HL-60 (cell line): ENCODE measurements around the gene TNIK.

Experiments used
- DNase-seq, 2 experiments: peaks; one replicate each; pipeline ENCODE4 v3.0.0-alpha.2; 2010 to 2020; ENCODE audit warnings: low read depth in 1 of 2, low spot score in 1 of 2
- H3K27ac ChIP-seq: fragments of 250-450 bp; sonication (Bioruptor Pico); replicated peaks from 2 replicates; pipeline ENCODE4 v1.5.1; 2020; ENCODE audit warnings: mild to moderate bottlenecking, moderate library complexity
- H3K27me3 ChIP-seq: fragments of 250-450 bp; sonication (Bioruptor Pico); 2 replicates; pipeline ENCODE4 v1.5.1; 2021; ENCODE audit warnings: mild to moderate bottlenecking, moderate library complexity; ENCODE audit not compliant: insufficient read depth, poor library complexity, severe bottlenecking
- H3K4me3 ChIP-seq: replicated peaks from 2 replicates; pipeline ENCODE4 v1.5.1; 2011; ENCODE audit warnings: mild to moderate bottlenecking, control low read depth, low read length; ENCODE audit not compliant: insufficient read depth
- CTCF ChIP-seq: IDR thresholded peaks from one replicate; pipeline ENCODE4 v1.5.1; 2011; ENCODE audit warnings: low read length, control low read depth, inconsistent platforms; ENCODE audit not compliant: insufficient read depth
- GABPA ChIP-seq: IDR thresholded peaks from 2 replicates; pipeline ENCODE4 v1.6.1; 2012; ENCODE audit warnings: low read depth
- POLR2AphosphoS5 ChIP-seq: IDR thresholded peaks from 2 replicates; pipeline ENCODE4 v1.6.1; 2012; ENCODE audit warnings: low read depth
- REST ChIP-seq: IDR thresholded peaks from 2 replicates; pipeline ENCODE4 v1.6.1; 2012; ENCODE audit warnings: low read depth; ENCODE audit not compliant: insufficient replicate concordance
- SPI1 ChIP-seq: IDR thresholded peaks from 2 replicates; pipeline ENCODE4 v1.6.1; 2012; ENCODE audit warnings: low read depth, mild to moderate bottlenecking, borderline replicate concordance

The TNIK gene

GRCh38 chr3:171277456-171278298, 182.5 kb downstream of the TNIK start:
- no peak overlapping the region for H3K27ac ChIP-seq
- H3K27me3 ChIP-seq = no peaks in the 10 kb centered on the region
- DNase-seq = no peak
- H3K4me3 ChIP-seq = no peak overlapping the region
- TF ChIP-seq GABPA (no peak), SPI1 (no peak), REST (no peak), POLR2AphosphoS5 (no peak), CTCF (no peak)

GRCh38 chr3:171276923-171277322, 183.3 kb downstream of the TNIK start:
- Histone ChIP-seq H3K27me3 (no peaks in the 10 kb centered on the region), H3K4me3 (no peak overlapping the region), H3K27ac (no peak overlapping the region)
- TF ChIP-seq SPI1 (no peak), GABPA (no peak), CTCF (no peak), POLR2AphosphoS5 (no peak), REST (no peak)
- no peak for DNase-seq

GRCh38 chr3:171274222-171274621, 186.0 kb downstream of the TNIK start:
- DNase-seq = no peak
- TF ChIP-seq SPI1 (no peak), CTCF (no peak), REST (no peak), POLR2AphosphoS5 (no peak), GABPA (no peak)
- no peak overlapping the region for H3K27ac ChIP-seq
- H3K4me3 ChIP-seq = no peak overlapping the region
- H3K27me3 ChIP-seq = no peaks in the 10 kb centered on the region
